ENCODE measurements around the gene CARHSP1.

- TF ChIP-seq NFE2 (IDR thresholded peaks at IDR 0.05; ENCODE audit: low read depth) = no peak
- no peak for TF ChIP-seq BCL6 (CRISPR knock-in tag; IDR thresholded peaks at IDR 0.05)
- no peak for TF ChIP-seq EP300 (IDR thresholded peaks at IDR 0.05; ENCODE audit: low read length)
Measured at GRCh38 chr16:8846401-8846932, 22.3 kb downstream of the CARHSP1 start.

Measured in K562 (cell line).